Measurements from ENCODE around the gene KIAA0825. TPM values are rescaled to one million over a fixed set of nuclear protein-coding genes. Genes with fewer than 3 reads are reported as not detected.

The KIAA0825 gene
- polyA plus RNA-seq, 3 donors = 0.56 to 1.3 (median 0.89) TPM

GRCh38 chr5:94345257-94345656, 273.1 kb downstream of the KIAA0825 start:
- H3K27me3 ChIP-seq (ENCODE audit: control insufficient read depth in 2 of 2, insufficient read depth in 2 of 2, low read length in 2 of 2) = no peaks in the 10 kb centered on the region
- H3K36me3 ChIP-seq (replicated peaks in 1 of 2; ENCODE audit: control insufficient read depth in 1 of 2, insufficient read depth in 2 of 2, low read length in 2 of 2) = no peaks in the 10 kb centered on the region
- H3K9ac ChIP-seq (ENCODE audit: insufficient read depth, low read length, poor library complexity, severe bottlenecking) = no peak overlapping the region
- Mint-ChIP-seq H3K36me3 (no peaks in the 10 kb centered on the region), H3K27me3 (ENCODE audit: low read depth in 3 of 3) (peaks cover 0 to 2% (median 0%) of the 10 kb centered on the region in 3 donors), H3K9me3 (peaks cover 5 to 19% (median 12%) of the 10 kb centered on the region in 7 donors), H3K4me1 (peaks cover 4% of the 10 kb centered on the region), H3K4me3 (no peak overlapping the region), H3K27ac (no peak overlapping the region)
- no peaks in the 10 kb centered on the region for H4K20me1 ChIP-seq (ENCODE audit: insufficient read depth, low read length)
- no peaks in the 10 kb centered on the region for H3K79me2 ChIP-seq (ENCODE audit: insufficient read depth, low read length)
- H2AFZ ChIP-seq (ENCODE audit: insufficient read depth, low read depth, low read length, poor library complexity, severe bottlenecking) = no peak overlapping the region
- TF ChIP-seq CTCF (IDR thresholded peaks at IDR 0.05) = no peak
- H3K4me2 ChIP-seq (replicated peaks; ENCODE audit: extremely low read depth, low read length, poor library complexity, severe bottlenecking) = no peak overlapping the region
- no peak overlapping the region for H3K27ac ChIP-seq (ENCODE audit: low read depth in 1 of 2, low read length in 2 of 2)
- peaks cover 0 to 12% of the 10 kb centered on the region in 2 donors for H3K9me3 ChIP-seq (replicated peaks in 1 of 2; ENCODE audit: control insufficient read depth in 1 of 2, insufficient read depth in 1 of 2, low read length in 2 of 2)
- intact Hi-C loops (cut with micrococcal nuclease) = no loop called here
- H3K4me3 ChIP-seq (replicated peaks in 1 of 3; ENCODE audit: low read depth in 2 of 3, low read length in 3 of 3) = no peak overlapping the region
- DNase-seq = no peak
- no peaks in the 10 kb centered on the region for H3K4me1 ChIP-seq (ENCODE audit: control insufficient read depth in 1 of 2, insufficient read depth in 2 of 2, low read length in 2 of 2)

GRCh38 chr5:94337617-94338016, 280.8 kb downstream of the KIAA0825 start:
- H3K9ac ChIP-seq (ENCODE audit: insufficient read depth, low read length, poor library complexity, severe bottlenecking) = no peak overlapping the region
- no peak overlapping the region for H3K27ac ChIP-seq (ENCODE audit: low read depth in 1 of 2, low read length in 2 of 2)
- Mint-ChIP-seq H3K4me1 (no peaks in the 10 kb centered on the region), H3K27ac (no peak overlapping the region), H3K27me3 (ENCODE audit: low read depth in 3 of 3) (no peaks in the 10 kb centered on the region), H3K4me3 (no peak overlapping the region), H3K9me3 (peaks cover 0 to 5% (median 2%) of the 10 kb centered on the region in 7 donors), H3K36me3 (no peaks in the 10 kb centered on the region)
- no peak overlapping the region for H3K4me3 ChIP-seq (replicated peaks in 1 of 3; ENCODE audit: low read depth in 2 of 3, low read length in 3 of 3)
- no peaks in the 10 kb centered on the region for H3K79me2 ChIP-seq (ENCODE audit: insufficient read depth, low read length)
- TF ChIP-seq CTCF (IDR thresholded peaks at IDR 0.05) = no peak
- no peak for DNase-seq
- intact Hi-C loops (cut with micrococcal nuclease) = no loop called here
- WGBS (ENCODE audit: insufficient coverage) = 83% methylated on average over 1 of the region's 1 CpG
- no peaks in the 10 kb centered on the region for H3K4me1 ChIP-seq (ENCODE audit: control insufficient read depth in 1 of 2, insufficient read depth in 2 of 2, low read length in 2 of 2)
- no peaks in the 10 kb centered on the region for H3K27me3 ChIP-seq (ENCODE audit: control insufficient read depth in 2 of 2, insufficient read depth in 2 of 2, low read length in 2 of 2)
- no peaks in the 10 kb centered on the region for H3K9me3 ChIP-seq (replicated peaks in 1 of 2; ENCODE audit: control insufficient read depth in 1 of 2, insufficient read depth in 1 of 2, low read length in 2 of 2)
- no peaks in the 10 kb centered on the region for H4K20me1 ChIP-seq (ENCODE audit: insufficient read depth, low read length)
- no peaks in the 10 kb centered on the region for H3K36me3 ChIP-seq (replicated peaks in 1 of 2; ENCODE audit: control insufficient read depth in 1 of 2, insufficient read depth in 2 of 2, low read length in 2 of 2)
- H2AFZ ChIP-seq (ENCODE audit: insufficient read depth, low read depth, low read length, poor library complexity, severe bottlenecking) = no peak overlapping the region
- no peak overlapping the region for H3K4me2 ChIP-seq (replicated peaks; ENCODE audit: extremely low read depth, low read length, poor library complexity, severe bottlenecking)

Measured in CD14-positive monocyte (primary cell).